Suprapubic skin (tissue), 4 donors: ENCODE data around the gene FBXO3. TPM values are rescaled to one million over a fixed set of nuclear protein-coding genes. Genes with fewer than 3 reads are reported as not detected.
A peak's percentile ranks its signal among the peaks of the same experiment; 100 is the strongest.

Experiments used
- DNase-seq, 2 donors: peaks; one replicate each; pipeline ENCODE4 v3.0.0-alpha.2; 2019; ENCODE audit warnings: low spot score in 2 of 2
- H3K27ac ChIP-seq: fragments of 200-600 bp; sonication (generic); one replicate; pipeline ENCODE4 v1.5.1; 2019
- H3K27me3 ChIP-seq: fragments of 200-600 bp; sonication (generic); one replicate; pipeline ENCODE4 v1.5.1; 2019
- H3K36me3 ChIP-seq: fragments of 200-600 bp; sonication (generic); one replicate; pipeline ENCODE4 v1.5.1; 2019
- H3K4me1 ChIP-seq: fragments of 200-600 bp; sonication (generic); one replicate; pipeline ENCODE4 v1.5.1; 2019
- H3K4me3 ChIP-seq: fragments of 200-600 bp; sonication (generic); one replicate; pipeline ENCODE4 v1.5.1; 2019; ENCODE audit warnings: mild to moderate bottlenecking
- H3K9me3 ChIP-seq: fragments of 200-600 bp; sonication (generic); one replicate; pipeline ENCODE4 v1.5.1; 2019
- EP300 ChIP-seq: sonication (generic); formaldehyde crosslinking; IDR thresholded peaks from one replicate; pipeline ENCODE4 v1.6.1; 2017; ENCODE audit warnings: antibody characterized with exemption
- POLR2A ChIP-seq, 2 donors: fragments of 450-650 bp; IDR thresholded peaks; one replicate each; pipeline ENCODE4 v1.6.1; 2017; ENCODE audit warnings: antibody characterized with exemption in 2 of 2, mild to moderate bottlenecking in 2 of 2, moderate library complexity in 2 of 2
- POLR2AphosphoS5 ChIP-seq, 3 donors: sonication (generic); formaldehyde crosslinking; IDR thresholded peaks; one replicate each; pipeline ENCODE4 v1.6.1; 2017; ENCODE audit warnings: antibody characterized with exemption in 3 of 3
- WGBS: methylation state at CpG from one replicate; pipeline ENCODE4 v1.1.5; 2018; 5-methylcytosine and 5-hydroxymethylcytosine counted together
- total RNA-seq, 4 donors: library from RNA; depleted of rRNA; stranded (reverse); fragments of >200 nt; gene quantifications; one replicate each; pipeline ENCODE4 v1.1.0, GENCODE V29; 2016
- TF ChIP-seq, protein P1 (sequence below), 2 donors: fragments of 200-600 bp in 1 of 2; fragments of 450-650 bp in 1 of 2; sonication (generic) in 1 of 2; IDR thresholded peaks; one replicate each; pipeline ENCODE4 v1.5.1; 2016 to 2019; ENCODE audit warnings: antibody characterized with exemption in 2 of 2, mild to moderate bottlenecking in 1 of 2, moderate library complexity in 1 of 2

The FBXO3 gene
- total RNA-seq, 4 donors from 2014 or later: 35.4 to 47.5 (median 44.3) TPM

DNA sequence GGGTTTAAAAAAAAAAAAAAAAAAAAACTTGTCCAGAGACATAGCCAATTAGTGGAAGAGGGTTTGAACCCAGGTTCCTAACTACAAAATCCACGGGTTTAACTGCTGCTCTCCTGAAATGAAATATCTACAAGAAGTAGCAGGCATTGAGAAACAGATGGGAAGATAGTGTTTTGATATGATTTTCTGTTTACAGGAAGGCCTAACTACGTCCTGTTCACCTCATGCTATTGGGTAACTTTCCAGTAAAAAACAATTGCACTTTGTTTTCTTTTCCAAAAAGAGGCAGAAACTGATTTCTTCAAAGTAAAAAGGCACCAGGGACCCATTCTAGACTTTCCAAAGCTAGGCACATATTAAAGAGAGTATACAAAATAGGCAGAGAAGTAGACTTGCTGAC lies 67.8 kb downstream of the FBXO3 start:
- Histone ChIP-seq H3K27me3 (no peaks in the 10 kb centered on the region), H3K9me3 (no peaks in the 10 kb centered on the region), H3K36me3 (peaks cover 31% of the 10 kb centered on the region), H3K4me1 (peaks cover 42% of the 10 kb centered on the region), H3K27ac (peak overlapping the region; percentile 74), H3K4me3 (no peak overlapping the region)
- TF ChIP-seq, protein P1, sequence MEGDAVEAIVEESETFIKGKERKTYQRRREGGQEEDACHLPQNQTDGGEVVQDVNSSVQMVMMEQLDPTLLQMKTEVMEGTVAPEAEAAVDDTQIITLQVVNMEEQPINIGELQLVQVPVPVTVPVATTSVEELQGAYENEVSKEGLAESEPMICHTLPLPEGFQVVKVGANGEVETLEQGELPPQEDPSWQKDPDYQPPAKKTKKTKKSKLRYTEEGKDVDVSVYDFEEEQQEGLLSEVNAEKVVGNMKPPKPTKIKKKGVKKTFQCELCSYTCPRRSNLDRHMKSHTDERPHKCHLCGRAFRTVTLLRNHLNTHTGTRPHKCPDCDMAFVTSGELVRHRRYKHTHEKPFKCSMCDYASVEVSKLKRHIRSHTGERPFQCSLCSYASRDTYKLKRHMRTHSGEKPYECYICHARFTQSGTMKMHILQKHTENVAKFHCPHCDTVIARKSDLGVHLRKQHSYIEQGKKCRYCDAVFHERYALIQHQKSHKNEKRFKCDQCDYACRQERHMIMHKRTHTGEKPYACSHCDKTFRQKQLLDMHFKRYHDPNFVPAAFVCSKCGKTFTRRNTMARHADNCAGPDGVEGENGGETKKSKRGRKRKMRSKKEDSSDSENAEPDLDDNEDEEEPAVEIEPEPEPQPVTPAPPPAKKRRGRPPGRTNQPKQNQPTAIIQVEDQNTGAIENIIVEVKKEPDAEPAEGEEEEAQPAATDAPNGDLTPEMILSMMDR (IDR thresholded peaks at IDR 0.05): no peak
- no peak for TF ChIP-seq POLR2A (IDR thresholded peaks at IDR 0.05)
- TF ChIP-seq EP300: no peak
- TF ChIP-seq POLR2AphosphoS5 (IDR thresholded peaks at IDR 0.05): no peak
- WGBS: 59% methylated on average over 2 of the region's 2 CpGs
- DNase-seq: no peak

DNA sequence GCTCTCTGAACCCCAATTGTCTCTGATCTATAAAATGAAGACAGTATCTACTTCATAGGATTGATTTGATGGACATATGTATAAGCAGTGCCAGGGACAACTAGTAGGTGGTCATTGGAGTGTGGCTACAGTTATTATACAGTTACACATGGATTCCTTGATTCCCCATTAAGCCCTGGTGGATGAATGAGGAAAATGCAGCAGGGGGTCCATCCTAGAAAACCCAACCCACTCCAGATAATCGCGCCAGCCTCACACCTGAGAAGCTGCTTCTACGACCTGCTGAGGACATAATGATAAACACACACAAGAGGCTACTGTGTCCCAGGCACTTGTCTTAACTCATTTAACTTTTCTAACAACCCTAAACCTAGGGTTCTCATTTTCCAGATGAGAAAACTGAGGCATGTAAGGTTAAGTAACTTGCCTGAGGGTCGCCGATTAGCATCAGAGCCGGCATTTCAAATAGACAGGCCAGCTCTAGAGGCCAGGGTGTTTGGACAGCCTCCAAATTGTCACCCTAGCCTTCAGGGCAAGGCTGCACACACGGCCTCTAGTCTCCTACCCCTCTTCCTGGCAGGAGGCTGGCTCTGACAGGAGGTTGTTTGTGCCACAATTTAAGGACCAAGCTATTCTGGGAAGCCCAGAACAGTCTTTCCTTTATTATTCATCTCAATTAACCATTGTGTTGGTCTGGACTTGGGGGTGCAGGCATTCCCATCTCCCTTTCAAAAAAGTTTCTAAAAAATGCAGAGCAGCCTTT lies 69.9 kb downstream of the FBXO3 start:
- WGBS: 73% methylated on average over 7 of the region's 7 CpGs
- Histone ChIP-seq H3K9me3 (no peaks in the 10 kb centered on the region), H3K27ac (peak overlapping the region; percentile 74), H3K4me3 (no peak overlapping the region), H3K4me1 (peaks cover 60% of the 10 kb centered on the region), H3K27me3 (no peaks in the 10 kb centered on the region), H3K36me3 (peaks cover 17% of the 10 kb centered on the region)
- TF ChIP-seq POLR2AphosphoS5 (IDR thresholded peaks at IDR 0.05) (no peak), POLR2A (IDR thresholded peaks at IDR 0.05) (no peak), EP300 (no peak)
- TF ChIP-seq, protein P1 (IDR thresholded peaks at IDR 0.05): no peak
- no peak for DNase-seq

DNA sequence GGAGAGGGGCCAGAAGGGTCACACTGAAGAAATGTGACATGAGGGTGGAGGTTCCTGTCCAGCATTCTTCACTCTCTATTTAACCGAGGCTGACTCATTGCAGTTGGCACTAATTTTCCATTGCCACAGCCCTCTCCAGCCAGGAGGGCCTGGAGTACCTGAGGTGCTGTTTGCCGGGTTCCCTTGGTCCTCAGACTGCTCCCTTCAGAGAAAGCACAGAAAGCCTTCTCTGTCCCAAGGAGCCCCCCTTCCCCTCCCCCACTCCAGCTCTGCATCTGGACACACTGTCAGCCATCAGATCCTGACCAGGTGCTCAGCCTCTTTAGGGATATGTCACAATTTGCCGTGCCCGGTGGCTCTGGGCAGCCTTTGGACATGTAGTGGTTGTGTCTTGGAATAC lies 70.5 kb downstream of the FBXO3 start:
- no peak for DNase-seq
- Histone ChIP-seq H3K36me3 (peaks cover 11% of the 10 kb centered on the region), H3K9me3 (no peaks in the 10 kb centered on the region), H3K4me1 (peaks cover 62% of the 10 kb centered on the region), H3K4me3 (no peak overlapping the region), H3K27ac (peak overlapping the region; percentile 74), H3K27me3 (no peaks in the 10 kb centered on the region)
- 15% methylated on average over 2 of the region's 4 CpGs for WGBS
- TF ChIP-seq, protein P1 (IDR thresholded peaks at IDR 0.05): no peak
- TF ChIP-seq EP300 (no peak), POLR2A (IDR thresholded peaks at IDR 0.05) (no peak), POLR2AphosphoS5 (IDR thresholded peaks at IDR 0.05) (no peak)

DNA sequence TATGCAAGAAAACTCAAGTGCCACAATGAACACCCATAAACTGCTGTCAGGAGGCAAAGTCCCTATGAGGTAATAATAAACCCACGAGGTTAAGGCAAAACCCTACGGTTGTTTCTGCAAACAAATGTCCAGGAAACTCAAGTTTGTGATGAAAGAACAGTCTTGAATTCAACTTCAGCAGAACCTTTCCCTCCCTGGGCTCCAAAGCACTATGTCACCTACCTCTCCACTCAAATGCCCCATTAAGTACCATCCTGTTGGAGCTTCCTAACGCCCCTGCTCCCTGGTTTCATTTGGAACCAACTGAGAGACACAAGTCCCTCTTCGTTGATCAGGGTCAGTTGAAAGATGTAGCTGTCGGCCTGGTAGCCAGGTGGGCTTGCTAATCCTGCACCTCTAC lies 71.1 kb downstream of the FBXO3 start:
- Histone ChIP-seq H3K4me3 (no peak overlapping the region), H3K27me3 (no peaks in the 10 kb centered on the region), H3K4me1 (peaks cover 60% of the 10 kb centered on the region)

More for the DNA sequence above, 71.1 kb downstream of the FBXO3 start:
- 83% methylated on average over 5 of the region's 5 CpGs for WGBS
- peaks cover 6% of the 10 kb centered on the region for H3K36me3 ChIP-seq
- DNase-seq: no peak
- peak overlapping the region; percentile 74 for H3K27ac ChIP-seq
- TF ChIP-seq POLR2A (IDR thresholded peaks at IDR 0.05): no peak
- no peak for TF ChIP-seq EP300
- TF ChIP-seq, protein P1 (IDR thresholded peaks at IDR 0.05): no peak
- no peak for TF ChIP-seq POLR2AphosphoS5 (IDR thresholded peaks at IDR 0.05)
- H3K9me3 ChIP-seq: no peaks in the 10 kb centered on the region
